ENCODE data around the gene TECPR2. TPM values are rescaled to one million over a fixed set of nuclear protein-coding genes. Genes with fewer than 3 reads are reported as not detected.

TECPR2 gene
- total RNA-seq, 1 donor from 2014 or later: 19.9 TPM

DNA sequence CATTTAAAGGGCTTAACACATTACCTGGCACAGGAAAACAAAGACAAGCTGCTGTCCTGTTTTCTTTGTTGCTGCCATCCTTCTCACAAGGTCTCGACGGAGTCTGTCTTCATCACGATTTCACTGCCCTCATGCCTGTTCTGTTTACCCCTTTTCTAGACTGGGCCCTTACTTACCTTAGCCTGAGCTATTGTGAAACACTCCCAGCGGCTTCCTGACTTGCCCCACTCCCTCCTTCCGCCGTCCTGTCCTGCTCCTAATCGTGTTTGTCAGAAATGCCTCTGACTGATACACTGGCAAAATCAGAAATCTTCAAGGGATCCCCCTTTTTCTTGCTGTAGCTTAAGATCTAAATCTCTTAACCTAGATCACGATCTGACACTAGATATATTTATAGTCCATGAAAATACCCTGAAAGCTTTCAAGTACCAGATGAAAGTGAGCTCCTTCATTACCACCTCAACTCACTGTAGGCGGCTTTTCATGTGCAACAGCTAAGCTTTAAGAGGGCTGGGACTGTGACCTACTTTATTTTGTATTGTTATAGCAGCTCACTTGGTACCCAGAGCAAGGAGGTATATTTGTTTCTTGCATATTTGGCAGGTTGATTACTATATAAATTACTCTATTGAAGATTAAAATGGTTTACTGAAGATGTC lies 32.1 kb downstream of the TECPR2 start:
- H3K27me3 ChIP-seq (ENCODE audit: insufficient read depth, low read length): no peaks in the 10 kb centered on the region
- no peaks in the 10 kb centered on the region for H3K79me2 ChIP-seq (ENCODE audit: insufficient read depth, low read length)
- DNase-seq (ENCODE audit: low read depth) (no peak), FAIRE-seq (no peak)
- peaks cover 2% of the 10 kb centered on the region for H3K36me3 ChIP-seq (ENCODE audit: insufficient read depth, low read length)
- TF ChIP-seq EZH2 (IDR thresholded peaks at IDR 0.05; ENCODE audit: insufficient read depth, low read length): no peak
- TF ChIP-seq, protein P1, sequence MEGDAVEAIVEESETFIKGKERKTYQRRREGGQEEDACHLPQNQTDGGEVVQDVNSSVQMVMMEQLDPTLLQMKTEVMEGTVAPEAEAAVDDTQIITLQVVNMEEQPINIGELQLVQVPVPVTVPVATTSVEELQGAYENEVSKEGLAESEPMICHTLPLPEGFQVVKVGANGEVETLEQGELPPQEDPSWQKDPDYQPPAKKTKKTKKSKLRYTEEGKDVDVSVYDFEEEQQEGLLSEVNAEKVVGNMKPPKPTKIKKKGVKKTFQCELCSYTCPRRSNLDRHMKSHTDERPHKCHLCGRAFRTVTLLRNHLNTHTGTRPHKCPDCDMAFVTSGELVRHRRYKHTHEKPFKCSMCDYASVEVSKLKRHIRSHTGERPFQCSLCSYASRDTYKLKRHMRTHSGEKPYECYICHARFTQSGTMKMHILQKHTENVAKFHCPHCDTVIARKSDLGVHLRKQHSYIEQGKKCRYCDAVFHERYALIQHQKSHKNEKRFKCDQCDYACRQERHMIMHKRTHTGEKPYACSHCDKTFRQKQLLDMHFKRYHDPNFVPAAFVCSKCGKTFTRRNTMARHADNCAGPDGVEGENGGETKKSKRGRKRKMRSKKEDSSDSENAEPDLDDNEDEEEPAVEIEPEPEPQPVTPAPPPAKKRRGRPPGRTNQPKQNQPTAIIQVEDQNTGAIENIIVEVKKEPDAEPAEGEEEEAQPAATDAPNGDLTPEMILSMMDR (IDR thresholded peaks at IDR 0.05; ENCODE audit: insufficient read depth, low read depth, low read length): no peak
- Mint-ChIP-seq H3K4me3 (ENCODE audit: unreplicated experiment) (no peak overlapping the region), H3K27ac (ENCODE audit: unreplicated experiment) (no peak overlapping the region), H3K36me3 (ENCODE audit: low read depth, unreplicated experiment) (peaks cover 19% of the 10 kb centered on the region), H3K27me3 (ENCODE audit: low read depth, unreplicated experiment) (no peaks in the 10 kb centered on the region), H3K4me1 (ENCODE audit: low read depth, unreplicated experiment) (peaks cover 8% of the 10 kb centered on the region), H3K9me3 (ENCODE audit: unreplicated experiment) (peaks cover 10% of the 10 kb centered on the region)
- peaks cover 7% of the 10 kb centered on the region for H3K9me3 ChIP-seq (ENCODE audit: insufficient read depth, low read depth, low read length)
- no peak overlapping the region for H3K9ac ChIP-seq (ENCODE audit: low read length)
- H3K4me2 ChIP-seq (ENCODE audit: low read length): no peak overlapping the region
- no peak overlapping the region for H3K4me3 ChIP-seq (ENCODE audit: insufficient read depth, low read depth, low read length)
- H2AFZ ChIP-seq (ENCODE audit: low read depth, low read length): no peak overlapping the region
- no peak overlapping the region for H3K27ac ChIP-seq (ENCODE audit: low read depth, low read length)
- H3K4me1 ChIP-seq (ENCODE audit: insufficient read depth, low read length): peaks cover 7% of the 10 kb centered on the region
- H4K20me1 ChIP-seq (ENCODE audit: insufficient read depth, low read length): peaks cover 18% of the 10 kb centered on the region

DNA sequence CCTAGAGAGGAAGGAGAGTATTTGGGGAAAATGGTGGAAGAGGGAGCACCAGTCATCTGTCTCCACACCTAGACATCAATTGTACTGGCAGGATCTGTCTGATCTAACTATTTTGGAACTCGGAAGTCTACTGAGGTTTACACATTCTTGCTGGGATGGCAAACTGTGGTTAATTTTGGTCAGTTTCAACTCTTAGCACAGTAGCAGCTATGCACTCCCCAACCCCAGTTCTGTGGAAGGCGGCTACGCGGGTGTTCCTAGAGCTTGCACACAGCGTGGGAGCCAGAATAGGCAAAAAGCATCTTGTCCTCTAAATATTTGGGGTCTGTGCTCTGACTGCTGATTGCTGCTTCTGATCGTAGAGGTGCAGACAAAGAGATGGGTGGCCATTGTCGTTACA lies 33.8 kb downstream of the TECPR2 start:
- no peak for FAIRE-seq
- TF ChIP-seq, protein P1 (IDR thresholded peaks at IDR 0.05; ENCODE audit: insufficient read depth, low read depth, low read length): no peak
- TF ChIP-seq EZH2 (IDR thresholded peaks at IDR 0.05; ENCODE audit: insufficient read depth, low read length): no peak

DNA sequence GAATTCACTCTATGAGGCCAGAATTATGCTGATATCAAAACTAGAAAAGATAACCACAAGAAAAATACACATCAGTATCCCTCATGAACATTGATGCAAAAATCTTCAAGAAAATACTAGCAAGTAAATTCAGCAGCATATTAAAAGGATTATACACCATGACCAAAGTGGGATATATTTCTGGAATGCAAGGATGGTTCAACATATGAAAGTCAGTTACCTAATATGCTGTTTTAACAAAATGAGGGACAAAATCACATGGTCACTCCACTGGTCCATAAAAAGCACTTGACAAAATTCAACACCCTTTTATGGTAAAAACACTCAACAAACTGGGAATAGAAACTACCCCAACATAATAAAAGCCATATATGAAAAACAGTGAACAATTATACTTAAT lies 40.3 kb downstream of the TECPR2 start:
- H4K20me1 ChIP-seq (ENCODE audit: insufficient read depth, low read length): no peaks in the 10 kb centered on the region
- TF ChIP-seq, protein P1 (IDR thresholded peaks at IDR 0.05; ENCODE audit: insufficient read depth, low read depth, low read length): no peak
- TF ChIP-seq EZH2 (IDR thresholded peaks at IDR 0.05; ENCODE audit: insufficient read depth, low read length): no peak
- peaks cover 39% of the 10 kb centered on the region for H3K36me3 Mint-ChIP-seq (ENCODE audit: low read depth, unreplicated experiment)

More for the DNA sequence above, 33.8 kb downstream of the TECPR2 start:
- H3K79me2 ChIP-seq (ENCODE audit: insufficient read depth, low read length): no peaks in the 10 kb centered on the region
- H3K4me1 Mint-ChIP-seq (ENCODE audit: low read depth, unreplicated experiment): peaks cover 2% of the 10 kb centered on the region
- H3K4me3 ChIP-seq (ENCODE audit: insufficient read depth, low read depth, low read length): no peak overlapping the region
- peaks cover 10% of the 10 kb centered on the region for H3K9me3 ChIP-seq (ENCODE audit: insufficient read depth, low read depth, low read length)
- peaks cover 10% of the 10 kb centered on the region for H4K20me1 ChIP-seq (ENCODE audit: insufficient read depth, low read length)
- no peaks in the 10 kb centered on the region for H3K27me3 Mint-ChIP-seq (ENCODE audit: low read depth, unreplicated experiment)
- peaks cover 10% of the 10 kb centered on the region for H3K9me3 Mint-ChIP-seq (ENCODE audit: unreplicated experiment)
- no peak overlapping the region for H2AFZ ChIP-seq (ENCODE audit: low read depth, low read length)
- H3K36me3 ChIP-seq (ENCODE audit: insufficient read depth, low read length): peaks cover 2% of the 10 kb centered on the region
- H3K36me3 Mint-ChIP-seq (ENCODE audit: low read depth, unreplicated experiment): peaks cover 25% of the 10 kb centered on the region
- no peaks in the 10 kb centered on the region for H3K4me1 ChIP-seq (ENCODE audit: insufficient read depth, low read length)
- no peak overlapping the region for H3K4me3 Mint-ChIP-seq (ENCODE audit: unreplicated experiment)
- H3K4me2 ChIP-seq (ENCODE audit: low read length): no peak overlapping the region
- H3K9ac ChIP-seq (ENCODE audit: low read length): no peak overlapping the region
- no peak overlapping the region for H3K27ac ChIP-seq (ENCODE audit: low read depth, low read length)
- H3K27ac Mint-ChIP-seq (ENCODE audit: unreplicated experiment): no peak overlapping the region
- peak; percentile 14 for DNase-seq (ENCODE audit: low read depth)
- no peaks in the 10 kb centered on the region for H3K27me3 ChIP-seq (ENCODE audit: insufficient read depth, low read length)

More for the DNA sequence above, 40.3 kb downstream of the TECPR2 start:
- Histone ChIP-seq H3K27ac (ENCODE audit: low read depth, low read length) (no peak overlapping the region), H3K79me2 (ENCODE audit: insufficient read depth, low read length) (no peaks in the 10 kb centered on the region), H3K4me3 (ENCODE audit: insufficient read depth, low read depth, low read length) (no peak overlapping the region), H3K9ac (ENCODE audit: low read length) (no peak overlapping the region), H3K36me3 (ENCODE audit: insufficient read depth, low read length) (peaks cover 3% of the 10 kb centered on the region), H2AFZ (ENCODE audit: low read depth, low read length) (no peak overlapping the region), H3K27me3 (ENCODE audit: insufficient read depth, low read length) (no peaks in the 10 kb centered on the region), H3K4me2 (ENCODE audit: low read length) (no peak overlapping the region), H3K9me3 (ENCODE audit: insufficient read depth, low read depth, low read length) (peaks cover 10% of the 10 kb centered on the region), H3K4me1 (ENCODE audit: insufficient read depth, low read length) (no peaks in the 10 kb centered on the region)
- Mint-ChIP-seq H3K4me1 (ENCODE audit: low read depth, unreplicated experiment) (no peaks in the 10 kb centered on the region), H3K4me3 (ENCODE audit: unreplicated experiment) (peak overlapping the region; percentile 28), H3K9me3 (ENCODE audit: unreplicated experiment) (peaks cover 22% of the 10 kb centered on the region), H3K27ac (ENCODE audit: unreplicated experiment) (no peak overlapping the region), H3K27me3 (ENCODE audit: low read depth, unreplicated experiment) (no peaks in the 10 kb centered on the region)
- FAIRE-seq: no peak
- DNase-seq (ENCODE audit: low read depth): no peak

All from astrocyte (in vitro differentiated cells and primary cell).